IMR-90 (cell line): ENCODE measurements around the gene SLC36A2. TPM values are rescaled to one million over a fixed set of nuclear protein-coding genes. Genes with fewer than 3 reads are reported as not detected.

Experiments used
- ATAC-seq: fragments of 200-7000 bp; cut with Tn5 transposase; 2 replicates; pipeline ENCODE4 v1.9.1; 2020; ENCODE audit warnings: low read depth, mild to moderate bottlenecking, moderate library complexity
- BruUV-seq: library from RNA; stranded (reverse); fragments of 400-500 nt; replicated peaks from 2 replicates; lab custom pipeline; 2021; lab: Mats Ljungman, UMichigan
- CTCF ChIA-PET: fragments of 300-600 bp; formaldehyde crosslinking; extraction: SDS; loops from one replicate; lab custom pipeline; 2021; ENCODE audit warnings: antibody characterized with exemption; lab: Yijun Ruan, JAX
- POLR2A ChIA-PET: fragments of 300-600 bp; sonication (Branson Sonifier 250); formaldehyde crosslinking; loops from one replicate; lab custom pipeline; 2022; ENCODE audit warnings: antibody characterized with exemption; ENCODE audit not compliant: unreplicated experiment; lab: Charles Lee
- DNase-seq: peaks from one replicate; pipeline ENCODE4 v3.0.0; 2013
- H2AFZ ChIP-seq: replicated peaks from 2 replicates; pipeline ENCODE3; 2013; ENCODE audit warnings: low read length, mild to moderate bottlenecking; ENCODE audit not compliant: poor library complexity
- H2AK5ac ChIP-seq: 2 replicates; pipeline ENCODE4 v1.6.1; 2013; ENCODE audit warnings: low read depth, low read length, inconsistent platforms
- H2AK9ac ChIP-seq: replicated peaks from 2 replicates; pipeline ENCODE3; 2013; ENCODE audit warnings: mild to moderate bottlenecking, low read depth, low read length, moderate library complexity; ENCODE audit not compliant: poor library complexity
- H2BK120ac ChIP-seq: 2 replicates; pipeline ENCODE4 v1.6.1; 2013; ENCODE audit warnings: low read depth, low read length, inconsistent platforms
- H2BK15ac ChIP-seq: 3 replicates; pipeline ENCODE4 v1.6.1; 2013; ENCODE audit warnings: low read depth, low read length, inconsistent platforms
- H2BK20ac ChIP-seq: 2 replicates; pipeline ENCODE4 v1.6.1; 2013; ENCODE audit warnings: low read depth, mild to moderate bottlenecking, inconsistent platforms, low read length, moderate library complexity
- H2BK5ac ChIP-seq: 2 replicates; pipeline ENCODE4 v1.6.1; 2013; ENCODE audit warnings: mild to moderate bottlenecking, low read depth, low read length, inconsistent platforms; ENCODE audit not compliant: poor library complexity, severe bottlenecking
- H3K14ac ChIP-seq: replicated peaks from 2 replicates; pipeline ENCODE4 v1.6.1; 2013; ENCODE audit warnings: low read depth, low read length, inconsistent platforms
- H3K18ac ChIP-seq: 2 replicates; pipeline ENCODE4 v1.6.1; 2013; ENCODE audit warnings: low read depth, low read length, control low read depth
- H3K23ac ChIP-seq: 2 replicates; pipeline ENCODE4 v1.6.1; 2013; ENCODE audit warnings: low read depth, low read length, inconsistent platforms
- H3K27ac ChIP-seq: 2 replicates; pipeline ENCODE4 v1.5.1; 2013; ENCODE audit warnings: mild to moderate bottlenecking, control low read depth, low read length; ENCODE audit not compliant: insufficient read depth
- H3K27me3 ChIP-seq: 2 replicates; pipeline ENCODE4 v1.6.1; 2013; ENCODE audit warnings: low read length; ENCODE audit not compliant: control insufficient read depth, insufficient read depth
- H3K36me3 ChIP-seq: 2 replicates; pipeline ENCODE4 v1.6.1; 2013; ENCODE audit warnings: low read length, mixed read lengths; ENCODE audit not compliant: control insufficient read depth, insufficient read depth
- H3K4ac ChIP-seq: 2 replicates; pipeline ENCODE4 v1.6.1; 2013; ENCODE audit warnings: low read depth, low read length, inconsistent platforms
- H3K4me1 ChIP-seq: 2 replicates; pipeline ENCODE4 v1.6.1; 2013; ENCODE audit warnings: low read length, mixed read lengths; ENCODE audit not compliant: control insufficient read depth, insufficient read depth
- H3K4me2 ChIP-seq: 2 replicates; pipeline ENCODE4 v1.6.1; 2013; ENCODE audit warnings: low read depth, mild to moderate bottlenecking, control low read depth, low read length, moderate library complexity
- H3K4me3 ChIP-seq: 2 replicates; pipeline ENCODE4 v1.5.1; 2013; ENCODE audit warnings: low read depth, mild to moderate bottlenecking, control low read depth, low read length, moderate library complexity; ENCODE audit not compliant: insufficient read depth
- H3K56ac ChIP-seq: 2 replicates; pipeline ENCODE4 v1.6.1; 2013; ENCODE audit warnings: low read length, inconsistent platforms; ENCODE audit not compliant: insufficient read depth; ENCODE audit errors: extremely low read depth
- H3K79me1 ChIP-seq, 2 experiments: 2 replicates each; pipeline ENCODE4 v1.6.1; 2013; ENCODE audit warnings: low read length in 2 of 2, inconsistent platforms in 1 of 2, low read depth in 1 of 2
- H3K9ac ChIP-seq: 2 replicates; pipeline ENCODE4 v1.6.1; 2013; ENCODE audit warnings: low read depth, low read length, control low read depth
- H3K9me1 ChIP-seq: 2 replicates; pipeline ENCODE4 v1.6.1; 2013; ENCODE audit warnings: low read length, inconsistent platforms; ENCODE audit not compliant: insufficient read depth
- H3K9me3 ChIP-seq: 2 replicates; pipeline ENCODE4 v1.6.1; 2013; ENCODE audit warnings: low read length; ENCODE audit not compliant: control insufficient read depth, insufficient read depth
- H4K20me1 ChIP-seq: 2 replicates; pipeline ENCODE4 v1.6.1; 2013; ENCODE audit warnings: low read length, inconsistent platforms; ENCODE audit not compliant: insufficient read depth
- H4K5ac ChIP-seq: 2 replicates; pipeline ENCODE4 v1.6.1; 2013; ENCODE audit warnings: mild to moderate bottlenecking, low read depth, low read length, control low read depth
- H4K8ac ChIP-seq, 2 experiments: 2 replicates each; pipeline ENCODE4 v1.6.1; 2013; ENCODE audit warnings: low read depth in 2 of 2, low read length in 2 of 2, control low read depth in 1 of 2, inconsistent platforms in 1 of 2
- H4K91ac ChIP-seq: 2 replicates; pipeline ENCODE4 v1.6.1; 2013; ENCODE audit warnings: low read depth, low read length, inconsistent platforms; ENCODE audit not compliant: insufficient read depth
- BHLHE40 ChIP-seq: fragments of 150-350 bp; IDR thresholded peaks from 2 replicates; pipeline ENCODE4 v1.6.1; 2016; ENCODE audit warnings: mild to moderate bottlenecking, low read depth, low read length
- CEBPB ChIP-seq: IDR thresholded peaks from 2 replicates; pipeline ENCODE4 v1.6.1; 2012; ENCODE audit warnings: low read depth, low read length, improper control_type of control experiment
- CHD1 ChIP-seq: IDR thresholded peaks from 2 replicates; pipeline ENCODE4 v1.6.1; 2012; ENCODE audit warnings: low read depth, low read length, improper control_type of control experiment
- CTCF ChIP-seq: conservative IDR thresholded peaks from 2 replicates; pipeline ENCODE4 v1.5.1; 2012; ENCODE audit warnings: mild to moderate bottlenecking, low read depth, low read length, improper control_type of control experiment
- ELK1 ChIP-seq: fragments of 150-350 bp; IDR thresholded peaks from 2 replicates; pipeline ENCODE4 v1.6.1; 2016; ENCODE audit warnings: low read depth, mild to moderate bottlenecking, low read length, moderate library complexity, borderline replicate concordance
- FOS ChIP-seq: fragments of 150-350 bp; IDR thresholded peaks from 2 replicates; pipeline ENCODE4 v1.6.1; 2016; ENCODE audit warnings: low read depth, low read length
- MAFK ChIP-seq: IDR thresholded peaks from 2 replicates; pipeline ENCODE4 v1.6.1; 2012; ENCODE audit warnings: low read depth, low read length, improper control_type of control experiment
- MAZ ChIP-seq: IDR thresholded peaks from 2 replicates; pipeline ENCODE4 v1.6.1; 2012; ENCODE audit warnings: low read depth, mild to moderate bottlenecking, low read length, improper control_type of control experiment, moderate library complexity, borderline replicate concordance
- MXI1 ChIP-seq: IDR thresholded peaks from 2 replicates; pipeline ENCODE4 v1.6.1; 2012; ENCODE audit warnings: low read depth, mild to moderate bottlenecking, low read length, moderate library complexity, borderline replicate concordance
- NFE2L2 ChIP-seq: fragments of 150-350 bp; IDR thresholded peaks from 2 replicates; pipeline ENCODE4 v1.6.1; 2016; ENCODE audit warnings: low read depth, mild to moderate bottlenecking, low read length
- POLR2A ChIP-seq: IDR thresholded peaks from 2 replicates; pipeline ENCODE4 v1.6.1; 2012; ENCODE audit warnings: mild to moderate bottlenecking, low read depth, low read length
- RAD21 ChIP-seq: IDR thresholded peaks from 2 replicates; pipeline ENCODE4 v1.6.1; 2012; ENCODE audit warnings: low read length, improper control_type of control experiment
- RCOR1 ChIP-seq: IDR thresholded peaks from 2 replicates; pipeline ENCODE4 v1.6.1; 2012; ENCODE audit warnings: mild to moderate bottlenecking, low read length, improper control_type of control experiment; ENCODE audit not compliant: insufficient replicate concordance
- RFX5 ChIP-seq: IDR thresholded peaks from 2 replicates; pipeline ENCODE4 v1.8.0; 2012; ENCODE audit warnings: low read depth, mild to moderate bottlenecking, low read length, moderate library complexity
- SMC3 ChIP-seq: fragments of 150-350 bp; IDR thresholded peaks from 2 replicates; pipeline ENCODE4 v1.6.1; 2016; ENCODE audit warnings: low read depth, mild to moderate bottlenecking, antibody characterized with exemption, low read length, moderate library complexity
- USF2 ChIP-seq: fragments of 150-350 bp; IDR thresholded peaks from 2 replicates; pipeline ENCODE4 v1.6.1; 2017; ENCODE audit warnings: mild to moderate bottlenecking, antibody characterized with exemption, low read length, low read depth
- WGBS, 2 experiments: methylation state at CpG; one replicate each; pipeline versions ENCODE4 v1.1.5 to v1.1.7; 2013; ENCODE audit warnings: missing lambda C conversion rate in 2 of 2; ENCODE audit not compliant: insufficient read length in 1 of 2; ENCODE audit errors: extremely low coverage in 2 of 2; 5-methylcytosine and 5-hydroxymethylcytosine counted together
- dilution Hi-C: fragments of 300-500 bp; cut with HindIII; formaldehyde crosslinking; loops from one replicate; pipeline ENCODE4 v1.14.3; 2018; ENCODE audit warnings: low sequenced_read_pairs; ENCODE audit not compliant: unreplicated experiment
- in situ Hi-C: fragments of 300-500 bp; cut with MboI; formaldehyde crosslinking; loops from 3 replicates; pipeline ENCODE4 v1.14.3; 2019; ENCODE audit warnings: low sequenced_read_pairs, inconsistent platforms, mixed read lengths
- intact Hi-C: fragments of 100-400 bp; cut with micrococcal nuclease; formaldehyde crosslinking; loops from 2 replicates; pipeline ENCODE4 v1.10.0; 2022
- polyA plus RNA-seq, 3 experiments: library from polyadenylated mRNA; depleted of rRNA; stranded (reverse); fragments of >200 nt; gene quantifications; 2 replicates each; pipeline ENCODE4 v1.2.3, GENCODE V29; 2012; ENCODE audit warnings: low replicate concordance in 1 of 3
- total RNA-seq: library from RNA; depleted of rRNA; stranded (reverse); fragments of >200 nt; gene quantifications from 2 replicates; pipeline ENCODE4 v1.2.3, GENCODE V29; 2012

SLC36A2 gene
- total and polyA plus RNA-seq, 2 of the 4 experiments (the other 2 are of a cell fraction) = not detected

GRCh38 chr5:151303666-151304065 is 43.7 kb downstream of the SLC36A2 start, which contains the start of gene SLC36A3:
Gene SLC36A3 (minus strand): TSS chr5:151303766. CDS start chr5:151303354, 412 bp downstream.
- Histone ChIP-seq H3K79me1 (no peaks in the 10 kb centered on the region), H3K9me1 (no peaks in the 10 kb centered on the region), H3K27ac (no peak within 1 kb of the TSS), H2AFZ (no peak within 1 kb of the TSS), H3K9me3 (no peaks in the 10 kb centered on the region), H2BK5ac (no peak within 1 kb of the TSS), H4K20me1 (no peaks in the 10 kb centered on the region), H3K9ac (no peak within 1 kb of the TSS), H3K4me1 (no peaks in the 10 kb centered on the region), H3K4me3 (no peak within 1 kb of the TSS), H2BK20ac (no peak within 1 kb of the TSS), H4K91ac (no peak within 1 kb of the TSS), H4K5ac (no peak within 1 kb of the TSS), H3K18ac (no peak within 1 kb of the TSS), H2BK15ac (no peak within 1 kb of the TSS), H2AK9ac (no peak within 1 kb of the TSS), H3K27me3 (peaks cover 4% of the 10 kb centered on the region; the same call in 1 of the 2 replicates), H3K36me3 (no peaks in the 10 kb centered on the region), H3K14ac (no peak within 1 kb of the TSS), H3K4me2 (no peak within 1 kb of the TSS), H3K4ac (no peak within 1 kb of the TSS), H3K56ac (no peak within 1 kb of the TSS), H2AK5ac (no peak within 1 kb of the TSS), H4K8ac (no peak within 1 kb of the TSS), H3K23ac (no peak within 1 kb of the TSS), H2BK120ac (no peak within 1 kb of the TSS)
- in situ Hi-C loops (no loop called here), intact Hi-C loops (no loop called here), dilution Hi-C loops (no loop called here)
- POLR2A ChIA-PET = no interaction called here
- TF ChIP-seq MAFK = no peak
- no peak for TF ChIP-seq BHLHE40
- no peak for TF ChIP-seq CEBPB
- TF ChIP-seq RFX5 = no peak
- no peak for TF ChIP-seq NFE2L2
- no peak for TF ChIP-seq SMC3
- no peak for TF ChIP-seq FOS
- no peak for TF ChIP-seq MXI1
- no peak for TF ChIP-seq RAD21
- TF ChIP-seq RCOR1 = no peak
- TF ChIP-seq POLR2A = no peak
- no peak for TF ChIP-seq MAZ
- TF ChIP-seq CHD1 = no peak
- TF ChIP-seq ELK1 = no peak
- TF ChIP-seq CTCF = no peak
- no peak for TF ChIP-seq USF2
- ATAC-seq = no peak
- WGBS, 2 experiments = no CpG with 5 or more reads among the region's 2 CpGs
- no TSS peak for BruUV-seq
- CTCF ChIA-PET = no interaction called here
- DNase-seq = no peak
